Articular chondrocyte of knee joint (primary cell): Measurements from ENCODE around the gene IFNGR1. TPM values are rescaled to one million over a fixed set of nuclear protein-coding genes. Genes with fewer than 3 reads are reported as not detected.

Experiments
- total RNA-seq: library from RNA; depleted of rRNA; stranded (reverse); fragments of >200 nt; gene quantifications from 2 replicates; pipeline ENCODE4 v1.2.3, GENCODE V29; 2012

IFNGR1 gene
- 76.3 and 88.5 TPM in 2 replicates for total RNA-seq

DNA sequence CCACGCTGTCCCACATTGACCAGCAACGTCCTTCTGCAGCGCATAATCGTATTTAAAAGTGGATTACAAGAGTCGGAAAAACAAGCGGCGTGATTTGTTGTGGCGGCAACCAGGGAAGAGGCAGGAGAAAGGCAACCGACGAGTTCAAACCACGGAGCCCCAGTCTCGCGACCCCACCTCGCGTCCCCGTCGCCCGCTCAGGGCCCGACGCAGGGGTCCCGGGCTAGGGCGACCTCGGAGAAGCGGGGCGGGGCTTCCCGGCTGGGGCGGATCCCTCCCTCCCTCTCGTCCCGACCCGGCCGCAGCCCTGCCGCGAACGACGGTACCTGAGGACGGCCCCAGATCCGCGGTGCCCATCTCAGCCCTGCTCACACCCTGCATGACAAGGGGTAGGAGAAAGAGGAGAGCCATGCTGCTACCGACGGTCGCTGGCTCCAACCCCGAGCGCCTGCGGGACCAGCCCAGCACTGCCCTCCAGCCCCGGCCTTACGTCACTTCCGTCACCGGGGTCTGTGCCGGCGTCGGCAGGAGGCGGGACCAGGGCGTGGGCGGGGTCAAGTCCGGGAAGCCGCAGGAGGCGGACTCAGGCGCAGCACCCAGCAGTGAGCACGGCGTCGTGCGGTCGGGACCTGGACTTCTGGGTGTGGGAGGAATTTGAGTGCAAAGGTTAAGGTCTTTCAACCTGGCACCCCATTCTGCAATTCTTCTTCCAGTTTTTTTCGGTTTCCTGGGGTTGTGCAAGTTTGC lies at the start of gene IFNGR1:
TSS of gene IFNGR1 (minus strand) at position 469 of the 747 bp plus-strand sequence. CDS start at position 411, 58 bp downstream.

DNA sequence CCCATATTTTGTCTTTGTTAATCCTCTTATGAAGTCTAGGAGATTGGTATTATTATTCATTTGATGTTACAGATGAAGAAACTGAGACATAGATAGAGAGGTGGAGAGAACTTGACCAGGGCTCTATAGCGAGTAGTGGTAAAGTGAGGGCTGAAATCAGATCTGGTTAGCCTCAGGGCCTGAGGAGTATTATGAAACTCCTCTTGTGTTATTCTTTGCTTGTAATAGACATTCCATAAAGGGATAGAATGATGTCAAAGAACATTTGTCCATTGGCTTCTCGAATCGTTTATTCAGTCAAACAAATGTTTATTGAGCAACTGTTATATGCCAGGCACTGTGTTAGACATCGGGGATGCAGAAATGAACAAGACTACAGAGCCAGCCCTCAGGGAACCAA lies 45.7 kb downstream of the IFNGR1 start, which contains the start of gene IL22RA2:
TSS of gene IL22RA2 (minus strand) at position 144 of the 400 bp plus-strand sequence. CDS start 11,895 bp downstream, outside the sequence.

Other genes with a start within 250 kb of the IFNGR1 start
- gene IL20RA, start 174.4 kb downstream of the IFNGR1 start, total RNA-seq = 0.26 and 0.43 TPM in 2 replicates
- gene IL22RA2, start 45.7 kb downstream of the IFNGR1 start, total RNA-seq = not detected in 2 replicates